CMK (cell line): ENCODE results near the gene POLR2L.

Experiments used
- DNase-seq: peaks from one replicate; pipeline ENCODE4 v3.0.0-alpha.2; 2010; ENCODE audit warnings: low read depth

The POLR2L gene

GRCh38 chr11:794013-794765, 48.1 kb downstream of the POLR2L start:
- no peak for DNase-seq

GRCh38 chr11:793556-793955, 48.8 kb downstream of the POLR2L start:
- DNase-seq: no peak

GRCh38 chr11:792873-793272, 49.5 kb downstream of the POLR2L start:
- no peak for DNase-seq

- no peak for DNase-seq
Observed at GRCh38 chr11:792535-792821, 49.9 kb downstream of the POLR2L start.

- no peak for DNase-seq
Observed at GRCh38 chr11:791658-792534, 50.4 kb downstream of the POLR2L start.

- no peak for DNase-seq
Observed at GRCh38 chr11:790721-791564, 51.4 kb downstream of the POLR2L start.

GRCh38 chr11:789943-790342, 52.4 kb downstream of the POLR2L start, which contains the start of gene CEND1:
TSS of gene CEND1 (minus strand) at chr11:790090. CDS start at chr11:788576, 1,514 bp downstream.
- no peak for DNase-seq
